BLaER1 (cell line): ENCODE results near the gene RMRP.

ENCODE experiments used
- H3K27ac ChIP-seq: shearing (Covaris generic); formaldehyde crosslinking; 2 replicates; pipeline ENCODE4 v1.8.1; 2022
- H3K27me3 ChIP-seq: shearing (Covaris generic); formaldehyde crosslinking; 2 replicates; pipeline ENCODE4 v1.8.1; 2022
- H3K36me3 ChIP-seq: shearing (Covaris generic); formaldehyde crosslinking; 2 replicates; pipeline ENCODE4 v1.8.1; 2022
- H3K4me1 ChIP-seq: shearing (Covaris generic); formaldehyde crosslinking; 2 replicates; pipeline ENCODE4 v1.8.1; 2022
- H3K4me2 ChIP-seq: shearing (Covaris generic); formaldehyde crosslinking; 2 replicates; pipeline ENCODE4 v1.8.1; 2022
- H3K4me3 ChIP-seq: shearing (Covaris generic); formaldehyde crosslinking; 2 replicates; pipeline ENCODE4 v1.8.1; 2022
- H3K9ac ChIP-seq: shearing (Covaris generic); formaldehyde crosslinking; 2 replicates; pipeline ENCODE4 v1.8.1; 2022
- H3K9me3 ChIP-seq: shearing (Covaris generic); formaldehyde crosslinking; 2 replicates; pipeline ENCODE4 v1.8.1; 2022
- H4K20me1 ChIP-seq: shearing (Covaris generic); formaldehyde crosslinking; 2 replicates; pipeline ENCODE4 v1.8.1; 2022
- Cebpa-rat ChIP-seq: shearing (Covaris generic); IDR thresholded peaks from 2 replicates; pipeline ENCODE4 v1.8.1; 2022

RMRP gene

GRCh38 chr9:35657546-35658136 is at the start of gene RMRP:
Gene RMRP, minus strand, starts transcription at chr9:35658019.
- H3K27me3 ChIP-seq = no peaks in the 10 kb centered on the region
- peak within 1 kb of the TSS; percentile 92 for H3K9ac ChIP-seq
- TF ChIP-seq Cebpa-rat = no peak
- H3K4me1 ChIP-seq = peaks cover 71% of the 10 kb centered on the region
- H3K4me2 ChIP-seq = peak within 1 kb of the TSS; percentile 94
- peaks cover 11% of the 10 kb centered on the region for H3K36me3 ChIP-seq
- no peaks in the 10 kb centered on the region for H3K9me3 ChIP-seq
- no peaks in the 10 kb centered on the region for H4K20me1 ChIP-seq
- peak within 1 kb of the TSS; percentile 75 for H3K4me3 ChIP-seq
- H3K27ac ChIP-seq = peak within 1 kb of the TSS; percentile 98

DNA sequence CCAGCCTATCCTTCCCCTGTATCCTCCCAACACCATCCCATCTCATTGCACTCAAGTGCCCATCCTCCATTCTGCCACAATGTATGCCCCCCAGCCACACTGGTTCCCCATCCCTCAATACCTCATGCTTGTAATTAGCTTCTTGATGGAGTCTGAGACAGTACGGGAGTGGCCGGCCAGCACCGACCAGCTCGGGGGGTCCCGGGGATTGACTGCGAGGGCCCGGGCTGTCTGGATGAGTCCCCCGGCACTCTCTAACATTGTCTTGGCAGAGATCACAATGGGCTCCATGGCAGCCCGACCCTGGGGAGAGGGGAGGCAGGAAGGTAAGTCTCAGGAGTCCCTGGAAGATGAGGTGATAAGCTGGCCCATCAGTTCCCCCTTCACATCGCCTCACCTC is 49.1 kb upstream of the RMRP start:
- Histone ChIP-seq H3K36me3 (peaks cover 100% of the 10 kb centered on the region), H3K27ac (no peak overlapping the region), H3K4me1 (no peaks in the 10 kb centered on the region), H3K9ac (no peak overlapping the region), H3K27me3 (no peaks in the 10 kb centered on the region), H4K20me1 (0 out of 2 replicates have a peak, but pooled peaks cover 8% of the 10 kb centered on the region), H3K9me3 (no peaks in the 10 kb centered on the region), H3K4me2 (no peak overlapping the region), H3K4me3 (no peak overlapping the region)
- TF ChIP-seq Cebpa-rat = no peak

GRCh38 chr9:35705836-35706430 is 48.1 kb upstream of the RMRP start:
- H3K4me2 ChIP-seq = no peak overlapping the region
- no peak overlapping the region for H3K27ac ChIP-seq
- no peaks in the 10 kb centered on the region for H3K4me1 ChIP-seq
- no peaks in the 10 kb centered on the region for H3K27me3 ChIP-seq
- H3K36me3 ChIP-seq = peaks cover 100% of the 10 kb centered on the region
- H3K9me3 ChIP-seq = no peaks in the 10 kb centered on the region
- no peak for TF ChIP-seq Cebpa-rat
- H3K9ac ChIP-seq = no peak overlapping the region
- no peaks in the 10 kb centered on the region for H4K20me1 ChIP-seq
- no peak overlapping the region for H3K4me3 ChIP-seq

DNA sequence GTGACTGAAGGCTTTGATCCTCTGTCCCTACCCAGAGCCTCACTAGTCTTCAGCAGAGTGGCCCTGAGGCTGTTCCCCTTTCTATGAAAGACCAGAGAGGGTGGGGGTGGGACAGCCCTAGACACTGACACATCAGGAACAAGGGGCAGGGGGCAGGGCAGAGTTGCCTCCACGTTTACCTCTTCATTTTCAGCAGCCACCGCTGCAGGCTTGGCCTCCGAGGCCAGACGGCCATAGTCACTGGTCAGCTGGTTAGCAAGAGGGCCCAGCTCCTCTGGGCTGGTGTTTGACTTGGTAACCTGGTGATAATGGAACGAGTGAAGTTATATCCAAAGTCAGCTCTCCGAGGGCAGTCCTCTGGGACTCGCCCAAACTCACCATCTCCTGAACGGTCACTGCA is 47.6 kb upstream of the RMRP start:
- Histone ChIP-seq H3K4me3 (no peak overlapping the region), H3K27me3 (no peaks in the 10 kb centered on the region), H4K20me1 (no peaks in the 10 kb centered on the region), H3K9ac (no peak overlapping the region), H3K4me2 (no peak overlapping the region), H3K9me3 (no peaks in the 10 kb centered on the region), H3K4me1 (no peaks in the 10 kb centered on the region), H3K36me3 (peaks cover 100% of the 10 kb centered on the region), H3K27ac (no peak overlapping the region)
- no peak for TF ChIP-seq Cebpa-rat

DNA sequence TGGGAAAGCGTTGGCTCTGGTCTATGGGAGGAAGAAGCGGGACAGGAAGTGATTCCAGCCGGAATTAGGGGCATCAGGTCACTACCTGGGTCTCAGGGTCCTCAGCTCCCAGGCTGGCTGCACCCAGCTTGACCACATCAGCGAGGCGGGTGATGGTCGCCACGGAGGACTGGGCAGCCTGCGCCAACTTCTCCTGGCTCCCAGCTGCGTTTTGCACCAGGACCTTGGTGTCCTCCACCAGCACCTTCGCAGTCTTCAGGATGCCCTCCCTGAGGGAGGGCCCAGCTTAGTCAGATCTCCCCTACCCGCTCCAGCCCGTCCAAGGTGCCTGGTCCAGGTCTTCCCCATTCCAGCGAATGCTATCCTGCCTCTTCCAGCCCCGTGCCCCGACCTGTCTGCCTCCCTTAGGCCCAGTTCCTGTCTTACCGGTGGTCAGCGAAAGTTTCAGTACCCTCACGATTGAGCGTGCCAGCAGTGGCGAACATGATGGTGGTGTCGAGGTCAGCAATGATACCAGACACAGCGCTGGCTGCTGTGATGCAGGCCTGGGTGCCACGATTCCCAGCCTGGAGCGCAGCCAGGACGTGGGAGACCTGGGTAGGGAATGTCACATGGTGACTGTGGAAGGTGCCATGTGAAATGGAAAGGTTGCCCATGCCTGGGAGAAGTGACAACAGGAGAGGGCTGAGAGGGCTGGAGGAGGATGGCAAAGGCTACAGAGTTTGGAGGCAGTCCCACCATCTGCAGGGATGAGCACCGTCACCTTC is 46.3 kb upstream of the RMRP start:
- H3K9ac ChIP-seq = no peak overlapping the region
- no peak overlapping the region for H3K27ac ChIP-seq
- TF ChIP-seq Cebpa-rat = no peak
- H3K4me3 ChIP-seq = no peak overlapping the region
- peaks cover 100% of the 10 kb centered on the region for H3K36me3 ChIP-seq
- H3K4me1 ChIP-seq = no peaks in the 10 kb centered on the region
- H3K9me3 ChIP-seq = no peaks in the 10 kb centered on the region
- H3K27me3 ChIP-seq = no peaks in the 10 kb centered on the region
- H4K20me1 ChIP-seq = no peaks in the 10 kb centered on the region
- H3K4me2 ChIP-seq = no peak overlapping the region

GRCh38 chr9:35702696-35703095 is 44.9 kb upstream of the RMRP start:
- H3K27me3 ChIP-seq = no peaks in the 10 kb centered on the region
- H3K36me3 ChIP-seq = peaks cover 100% of the 10 kb centered on the region
- no peak for TF ChIP-seq Cebpa-rat
- no peak overlapping the region for H3K9ac ChIP-seq
- no peaks in the 10 kb centered on the region for H3K9me3 ChIP-seq
- H3K4me2 ChIP-seq = no peak overlapping the region
- no peak overlapping the region for H3K27ac ChIP-seq
- no peaks in the 10 kb centered on the region for H4K20me1 ChIP-seq
- no peaks in the 10 kb centered on the region for H3K4me1 ChIP-seq
- H3K4me3 ChIP-seq = no peak overlapping the region

DNA sequence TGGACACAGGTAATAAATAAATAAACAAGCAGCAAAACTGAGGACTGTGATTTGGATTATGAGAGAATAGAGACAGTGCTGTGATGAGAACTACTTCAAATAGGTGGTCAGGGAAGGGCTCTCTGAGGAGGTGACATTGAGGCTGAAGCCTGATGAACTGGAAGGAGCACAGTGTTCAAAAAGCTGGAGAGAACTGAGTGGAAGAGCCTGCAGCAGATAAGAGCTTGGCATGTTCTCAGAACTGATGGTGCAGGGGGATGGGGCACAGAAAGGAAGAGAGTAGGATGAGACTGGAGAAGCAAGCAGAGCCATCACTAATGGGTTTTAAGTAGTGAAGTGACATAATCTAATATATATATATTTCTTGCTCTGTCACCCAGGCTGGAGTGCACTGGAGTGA is 43.1 kb upstream of the RMRP start:
- Histone ChIP-seq H3K4me2 (no peak overlapping the region), H3K27ac (no peak overlapping the region), H3K4me1 (no peaks in the 10 kb centered on the region), H3K4me3 (no peak overlapping the region), H3K9me3 (no peaks in the 10 kb centered on the region), H4K20me1 (no peaks in the 10 kb centered on the region), H3K36me3 (peaks cover 100% of the 10 kb centered on the region), H3K9ac (no peak overlapping the region), H3K27me3 (no peaks in the 10 kb centered on the region)
- no peak for TF ChIP-seq Cebpa-rat

DNA sequence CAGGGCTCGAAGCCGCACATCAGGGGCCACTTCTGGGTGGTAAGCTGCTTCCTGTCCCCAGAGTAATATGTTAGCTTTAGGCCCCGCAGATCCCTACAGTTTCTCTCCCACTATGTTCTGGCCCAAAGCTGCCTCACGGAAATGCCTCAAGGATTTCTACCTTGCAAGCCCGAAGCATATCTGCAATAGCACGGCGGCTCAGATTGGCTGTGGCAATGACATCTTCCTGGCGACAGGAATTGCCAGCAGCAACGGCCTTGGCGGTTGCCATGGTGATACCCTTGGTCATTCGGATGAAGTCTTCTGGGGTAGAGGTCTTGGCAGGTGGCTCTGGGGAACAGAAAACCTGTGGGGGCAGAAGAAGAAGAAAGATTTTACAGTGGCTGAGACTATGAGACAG is 42.2 kb upstream of the RMRP start:
- no peaks in the 10 kb centered on the region for H3K4me1 ChIP-seq
- peaks cover 96% of the 10 kb centered on the region for H3K36me3 ChIP-seq
- H3K27ac ChIP-seq = no peak overlapping the region
- no peaks in the 10 kb centered on the region for H3K9me3 ChIP-seq
- no peak overlapping the region for H3K9ac ChIP-seq
- no peaks in the 10 kb centered on the region for H4K20me1 ChIP-seq
- H3K4me2 ChIP-seq = no peak overlapping the region
- H3K27me3 ChIP-seq = no peaks in the 10 kb centered on the region
- H3K4me3 ChIP-seq = no peak overlapping the region
- no peak for TF ChIP-seq Cebpa-rat

DNA sequence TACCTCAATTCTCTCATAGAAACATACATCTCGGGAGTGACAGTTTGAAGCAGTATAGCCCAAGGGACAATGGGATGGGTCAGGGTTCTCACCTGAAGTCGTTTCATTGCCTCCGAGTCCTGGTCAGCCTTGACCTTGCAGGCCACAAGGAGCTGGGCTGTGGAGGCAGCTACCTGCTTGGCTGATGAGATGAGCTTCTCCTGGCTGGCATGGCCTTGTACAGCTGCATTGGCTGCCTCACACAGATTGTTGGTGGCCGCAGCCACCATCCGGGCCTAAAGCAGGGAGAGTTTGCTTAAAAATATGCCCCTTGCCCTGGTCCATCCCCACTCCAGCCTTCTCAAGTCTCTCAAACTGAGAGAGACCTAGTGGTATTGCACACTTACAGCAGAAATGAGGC is 40.4 kb upstream of the RMRP start:
- Histone ChIP-seq H3K4me3 (no peak overlapping the region), H3K9me3 (no peaks in the 10 kb centered on the region), H3K9ac (no peak overlapping the region), H3K36me3 (peaks cover 78% of the 10 kb centered on the region), H3K4me1 (no peaks in the 10 kb centered on the region), H3K27me3 (no peaks in the 10 kb centered on the region), H4K20me1 (no peaks in the 10 kb centered on the region), H3K4me2 (no peak overlapping the region), H3K27ac (no peak overlapping the region)
- no peak for TF ChIP-seq Cebpa-rat

GRCh38 chr9:35697486-35697885 is 39.7 kb upstream of the RMRP start:
- Histone ChIP-seq H3K4me3 (no peak overlapping the region), H3K9me3 (no peaks in the 10 kb centered on the region), H3K27me3 (no peaks in the 10 kb centered on the region), H3K4me2 (no peak overlapping the region), H3K4me1 (no peaks in the 10 kb centered on the region), H3K27ac (no peak overlapping the region), H3K9ac (no peak overlapping the region), H4K20me1 (no peaks in the 10 kb centered on the region), H3K36me3 (peaks cover 71% of the 10 kb centered on the region)
- no peak for TF ChIP-seq Cebpa-rat
